ENCODE data around the gene AADAT.
A peak's percentile ranks its signal among the peaks of the same experiment; 100 is the strongest.
"Not testable (repeated sequence)": the region's sequence is repeated elsewhere in the genome, so short reads cannot be mapped to it uniquely, and the experiment has no call there.

AADAT gene

DNA sequence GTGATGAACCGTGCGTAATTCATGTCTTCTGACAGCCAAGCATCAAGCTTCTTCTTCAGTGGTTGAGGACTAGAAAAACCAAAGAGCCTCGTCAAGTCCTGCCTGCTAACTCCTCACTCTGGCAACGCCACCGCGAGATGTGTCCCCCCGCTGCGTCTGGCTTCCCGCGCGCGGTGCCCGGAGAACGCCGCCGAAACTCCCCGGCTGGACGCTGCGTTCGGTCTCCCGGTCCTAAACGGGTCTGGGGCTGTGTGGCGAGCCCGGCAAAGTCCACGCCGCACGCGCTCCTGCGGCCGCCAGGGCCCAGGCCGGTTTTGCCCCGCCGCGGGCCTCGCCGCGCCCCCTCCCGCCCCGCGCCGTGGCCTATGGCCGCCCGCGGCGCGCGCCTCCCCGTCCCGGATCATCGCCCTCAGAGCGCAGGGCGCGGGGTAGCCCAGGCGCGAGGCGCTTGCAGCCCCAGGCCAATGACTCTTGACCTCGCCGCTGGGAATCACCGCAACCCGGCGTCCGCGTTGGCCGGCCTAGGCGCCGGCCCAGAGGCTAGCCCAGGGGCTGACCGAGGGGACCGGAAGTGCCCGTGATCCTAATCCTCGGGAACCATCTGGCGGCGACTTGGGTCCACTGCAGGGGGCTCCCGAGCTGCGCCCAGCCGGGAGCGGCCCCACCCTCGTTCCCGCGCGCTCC is at the start of gene AADAT:
Gene AADAT (minus strand): TSS at position 289 of the 684 bp plus-strand sequence. CDS start 266 bp downstream, at position 23.
- peak; percentile 94 for FAIRE-seq

GRCh38 chr4:170138580-170139194 is 48.9 kb upstream of the AADAT start:
- FAIRE-seq (peak; percentile 85), DNase-seq (ENCODE audit: insufficient read length, low spot score) (peak; percentile 63)

More for the DNA sequence above, at the start of gene AADAT:
- DNase-seq (ENCODE audit: insufficient read length, low spot score): peak; percentile 89

DNA sequence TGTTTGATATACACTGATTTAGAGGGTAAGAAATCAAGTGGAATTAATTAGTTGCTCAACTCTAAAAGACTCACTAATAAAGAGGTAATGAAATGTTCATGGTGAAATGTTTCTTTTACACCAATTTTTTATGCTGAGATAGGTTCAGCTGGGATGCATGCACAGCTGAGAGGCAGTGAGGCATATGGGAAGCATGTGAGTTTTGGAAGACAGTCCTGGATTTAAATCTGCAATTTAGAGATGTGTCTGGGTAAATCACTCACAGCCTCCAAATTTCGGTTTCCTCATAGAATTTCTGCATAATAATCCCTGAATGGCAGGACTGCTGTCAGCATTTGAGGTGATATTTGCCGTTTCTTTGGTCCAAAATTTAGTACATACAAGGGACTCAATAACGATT is 48.2 kb upstream of the AADAT start:
- DNase-seq (ENCODE audit: insufficient read length, low spot score): no peak

GRCh38 chr4:170137466-170137865 is 47.7 kb upstream of the AADAT start:
- no peak for DNase-seq (ENCODE audit: insufficient read length, low spot score)
- FAIRE-seq: no peak

More for the DNA sequence above, 48.2 kb upstream of the AADAT start:
- FAIRE-seq: no peak

- no peak for FAIRE-seq
Observed at GRCh38 chr4:170134821-170135220, 45.1 kb upstream of the AADAT start.

DNA sequence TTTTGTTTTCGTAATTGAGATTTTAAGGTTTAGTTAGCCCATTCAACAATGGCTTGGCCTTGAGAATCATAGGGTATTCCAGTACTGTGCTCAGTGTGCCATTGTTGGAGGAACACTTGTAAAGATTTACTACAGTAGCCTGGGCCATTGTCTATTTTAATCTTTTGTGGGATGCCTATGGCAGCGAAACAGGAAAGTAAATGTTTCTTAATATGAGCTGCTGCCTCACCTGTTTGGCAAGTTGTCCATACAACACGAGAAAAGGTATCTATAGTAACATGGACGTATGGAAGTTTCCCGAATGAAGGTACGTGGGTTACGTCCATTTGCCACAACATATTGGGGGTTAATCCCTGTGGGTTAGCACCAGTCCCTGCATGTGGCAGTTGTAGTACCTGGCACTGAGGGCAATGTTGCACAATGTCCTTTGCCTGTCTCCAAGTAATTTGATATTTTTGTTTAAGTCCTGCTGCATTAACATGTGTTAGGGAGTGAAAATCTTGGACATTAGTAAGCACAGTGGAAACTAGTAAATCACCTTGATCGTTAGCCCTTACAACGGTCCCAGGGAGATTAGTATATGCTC is 38.6 kb upstream of the AADAT start:
- no peak for DNase-seq (ENCODE audit: insufficient read length, low spot score)
- FAIRE-seq: no peak

More at GRCh38 chr4:170134821-170135220, 45.1 kb upstream of the AADAT start:
- DNase-seq (ENCODE audit: insufficient read length, low spot score): no peak

DNA sequence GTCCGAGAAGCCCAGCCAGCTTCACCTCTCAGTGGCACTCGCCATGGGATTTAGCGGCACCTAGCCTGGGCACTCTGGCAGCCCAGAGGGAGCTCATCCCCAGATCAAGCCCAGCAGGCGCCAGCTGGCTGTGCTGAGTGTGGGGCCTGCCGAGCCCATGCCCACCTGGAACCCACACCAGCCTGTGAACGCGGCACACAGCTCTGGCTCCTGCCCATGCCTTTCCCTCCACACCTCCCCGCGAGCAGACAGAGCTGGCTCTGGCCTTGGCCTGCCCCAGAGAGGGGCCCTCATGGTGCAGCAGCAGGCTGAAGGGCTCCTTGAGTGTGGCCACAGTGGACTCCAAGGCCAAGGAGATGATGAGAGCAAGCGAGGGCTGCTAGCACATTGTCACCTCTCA is 38.0 kb upstream of the AADAT start:
- no peak for FAIRE-seq
- DNase-seq (ENCODE audit: insufficient read length, low spot score): no peak

GRCh38 chr4:170124406-170124805 is 34.6 kb upstream of the AADAT start:
- FAIRE-seq (no peak), DNase-seq (ENCODE audit: insufficient read length, low spot score) (no peak)

DNA sequence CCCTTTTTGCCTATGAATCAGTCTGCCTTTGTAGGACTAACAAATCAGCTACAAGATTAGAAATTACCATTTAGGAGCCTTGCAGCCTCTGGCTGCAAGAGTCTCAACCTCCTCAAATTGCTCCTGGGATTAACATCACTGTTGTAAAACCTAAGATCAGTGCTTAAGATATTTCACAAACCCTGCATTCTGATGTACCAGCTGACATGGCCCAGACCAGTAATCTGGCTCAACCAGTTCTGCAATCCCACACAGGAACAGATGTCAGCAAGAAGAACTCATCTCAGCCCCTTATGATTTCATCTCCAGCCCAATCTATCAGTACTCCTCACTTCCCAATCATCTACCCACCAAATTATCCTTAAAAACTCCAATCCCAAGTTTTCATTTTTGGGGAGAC is 32.5 kb upstream of the AADAT start:
- DNase-seq (ENCODE audit: insufficient read length, low spot score): no peak

DNA sequence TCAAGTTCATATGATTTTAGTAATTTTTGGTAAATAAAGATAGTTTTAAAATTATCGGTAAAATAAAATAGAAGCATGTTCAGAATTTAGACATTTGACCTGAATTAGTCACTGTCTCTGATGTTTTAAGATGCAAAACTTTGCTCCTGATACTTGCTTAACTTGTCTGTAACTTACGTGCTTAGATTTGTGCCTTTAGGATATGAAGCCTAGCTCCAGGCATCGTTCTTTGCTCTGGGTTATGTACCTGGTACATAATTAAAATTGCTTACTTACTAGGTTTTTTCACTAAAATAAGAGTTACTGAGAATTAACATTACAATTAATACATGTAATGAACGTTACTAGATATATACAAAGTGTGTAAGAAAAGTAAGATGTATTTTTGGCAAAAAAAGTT is 24.9 kb upstream of the AADAT start:
- DNase-seq (ENCODE audit: insufficient read length, low spot score): no peak
- no peak for FAIRE-seq

More for the DNA sequence above, 32.5 kb upstream of the AADAT start:
- FAIRE-seq: no peak

DNA sequence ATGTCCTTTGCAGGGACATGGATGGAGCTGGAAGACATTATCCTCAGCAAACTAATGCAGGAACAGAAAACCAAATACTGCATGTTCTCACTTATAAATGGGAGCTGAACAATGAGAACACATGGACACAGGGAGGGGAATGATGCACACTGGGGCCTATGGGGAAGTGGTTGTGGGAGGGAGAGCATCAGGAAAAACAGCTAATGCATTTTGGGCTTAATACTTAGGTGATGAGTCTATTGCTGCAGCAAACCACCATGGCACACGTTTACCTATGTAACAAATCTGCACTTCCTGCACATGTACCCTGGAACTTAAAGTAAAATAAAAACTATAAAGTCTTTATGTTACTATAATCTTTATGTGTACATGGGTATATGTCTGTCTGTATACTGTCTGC is 24.4 kb upstream of the AADAT start:
- not testable (repeated sequence) for DNase-seq (ENCODE audit: insufficient read length, low spot score); FAIRE-seq

- DNase-seq (ENCODE audit: insufficient read length, low spot score): no peak
- FAIRE-seq: no peak
Observed at GRCh38 chr4:170111546-170111945, 21.8 kb upstream of the AADAT start.

DNA sequence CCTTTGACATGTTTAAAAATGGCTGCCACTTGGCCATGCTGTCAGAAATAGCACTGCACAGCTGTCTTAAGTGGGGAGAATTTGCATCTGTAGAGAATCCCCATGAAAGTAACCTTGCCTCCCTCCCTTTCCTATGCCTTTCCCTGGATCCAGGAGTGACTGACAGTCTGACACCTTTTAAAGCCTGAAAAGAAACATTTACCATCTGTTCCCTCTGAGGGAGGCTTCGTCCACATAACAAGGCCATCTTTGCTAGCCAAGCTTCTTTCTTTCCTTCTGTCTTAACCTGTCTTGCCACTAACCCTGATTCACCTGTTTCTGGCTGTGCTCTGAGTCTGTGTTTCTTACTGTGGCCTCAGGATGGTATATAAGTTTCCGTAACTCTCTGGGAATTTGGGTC is 21.3 kb upstream of the AADAT start:
- FAIRE-seq (no peak), DNase-seq (ENCODE audit: insufficient read length, low spot score) (no peak)

GRCh38 chr4:170110285-170110672 is 20.5 kb upstream of the AADAT start:
- DNase-seq (ENCODE audit: insufficient read length, low spot score) (no peak), FAIRE-seq (peak; percentile 16)

DNA sequence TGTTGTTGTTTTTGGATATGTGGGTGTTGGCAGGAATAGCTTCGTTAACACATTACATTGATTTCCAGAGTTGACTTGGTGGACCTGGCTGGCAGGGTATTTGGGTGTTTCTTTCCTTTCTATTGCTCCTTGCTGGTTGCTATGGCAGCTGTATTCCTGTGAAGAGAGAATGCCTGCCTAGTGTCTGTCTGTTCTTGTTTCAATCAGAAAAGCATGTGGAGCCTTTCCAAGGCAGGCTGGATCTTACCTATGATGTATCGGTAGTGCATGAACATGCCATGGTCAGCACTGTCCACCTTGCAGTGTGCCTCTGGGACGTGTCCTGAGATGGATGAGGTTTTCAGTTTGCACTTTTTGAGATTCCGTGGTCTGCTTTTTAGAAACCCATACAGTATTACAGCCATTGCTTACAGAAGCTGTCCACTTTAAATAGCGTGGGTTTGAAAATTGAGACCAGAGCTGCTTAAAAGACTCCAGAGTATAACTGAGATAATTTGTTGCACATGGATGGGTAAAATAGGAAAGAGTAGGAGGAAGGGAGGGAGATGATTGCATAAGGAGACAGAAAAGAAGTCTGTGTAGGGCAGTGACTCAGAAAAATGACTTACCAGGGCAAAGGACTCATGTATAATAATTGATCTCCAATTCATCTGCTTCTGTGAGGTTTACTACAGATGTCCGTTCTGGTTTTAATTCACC is 20.0 kb upstream of the AADAT start:
- FAIRE-seq (no peak), DNase-seq (ENCODE audit: insufficient read length, low spot score) (no peak)

GRCh38 chr4:170106900-170107299 is 17.1 kb upstream of the AADAT start:
- FAIRE-seq (no peak), DNase-seq (ENCODE audit: insufficient read length, low spot score) (no peak)

- FAIRE-seq (no peak), DNase-seq (ENCODE audit: insufficient read length, low spot score) (no peak)
Observed at GRCh38 chr4:170102426-170102825, 12.7 kb upstream of the AADAT start.

- not testable (repeated sequence) for DNase-seq (ENCODE audit: insufficient read length, low spot score); FAIRE-seq
Observed at GRCh38 chr4:170098171-170098570, 8.4 kb upstream of the AADAT start.

DNA sequence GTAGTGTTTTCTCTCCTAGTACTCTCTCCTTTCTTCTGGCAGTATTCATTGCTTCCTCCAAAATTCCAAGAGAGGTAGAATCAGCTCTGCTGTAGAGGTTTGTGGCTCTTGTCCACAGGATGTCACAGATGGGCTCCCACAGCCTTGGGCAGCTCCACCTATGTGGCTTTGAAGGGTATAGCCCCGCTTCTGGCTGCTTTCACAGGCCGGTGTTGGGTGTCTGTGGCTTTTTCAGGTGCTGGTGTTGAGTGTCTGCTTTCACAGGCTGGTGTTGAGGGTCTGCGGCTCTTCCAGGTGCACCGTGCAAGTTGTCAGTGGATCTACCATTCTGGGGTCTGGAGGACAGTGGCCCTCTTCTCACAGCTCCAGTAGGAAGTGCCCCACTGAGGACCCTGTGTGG is 7.9 kb upstream of the AADAT start:
- FAIRE-seq (no peak), DNase-seq (ENCODE audit: insufficient read length, low spot score) (no peak)

DNA sequence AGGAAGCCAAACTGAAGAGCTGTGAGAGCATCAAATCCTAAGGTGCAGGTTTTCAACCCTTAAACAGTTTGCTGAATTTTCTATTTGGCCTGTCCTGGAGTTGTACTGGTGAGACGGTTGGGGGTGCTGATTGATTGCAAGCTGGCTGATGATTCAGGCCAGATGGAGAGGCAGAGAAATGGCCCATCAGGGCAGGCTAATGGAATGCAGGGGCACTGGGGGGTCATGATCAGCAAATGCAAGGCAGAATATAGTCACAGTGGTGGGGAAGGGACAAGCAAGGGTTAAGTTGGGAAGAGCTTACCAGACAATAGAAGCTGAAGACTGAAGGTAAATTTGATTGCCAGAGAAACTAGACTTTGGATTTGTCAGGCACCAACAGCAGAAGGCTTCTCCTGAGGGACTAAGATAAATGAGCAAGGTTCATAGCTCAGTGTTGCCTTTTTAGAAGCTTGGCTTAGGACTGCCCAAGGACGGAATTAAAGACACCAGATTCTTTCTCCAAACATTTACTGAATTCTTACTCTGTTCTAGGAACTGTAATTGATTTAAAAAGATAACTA is 4.3 kb upstream of the AADAT start:
- FAIRE-seq (no peak), DNase-seq (ENCODE audit: insufficient read length, low spot score) (no peak)

DNA sequence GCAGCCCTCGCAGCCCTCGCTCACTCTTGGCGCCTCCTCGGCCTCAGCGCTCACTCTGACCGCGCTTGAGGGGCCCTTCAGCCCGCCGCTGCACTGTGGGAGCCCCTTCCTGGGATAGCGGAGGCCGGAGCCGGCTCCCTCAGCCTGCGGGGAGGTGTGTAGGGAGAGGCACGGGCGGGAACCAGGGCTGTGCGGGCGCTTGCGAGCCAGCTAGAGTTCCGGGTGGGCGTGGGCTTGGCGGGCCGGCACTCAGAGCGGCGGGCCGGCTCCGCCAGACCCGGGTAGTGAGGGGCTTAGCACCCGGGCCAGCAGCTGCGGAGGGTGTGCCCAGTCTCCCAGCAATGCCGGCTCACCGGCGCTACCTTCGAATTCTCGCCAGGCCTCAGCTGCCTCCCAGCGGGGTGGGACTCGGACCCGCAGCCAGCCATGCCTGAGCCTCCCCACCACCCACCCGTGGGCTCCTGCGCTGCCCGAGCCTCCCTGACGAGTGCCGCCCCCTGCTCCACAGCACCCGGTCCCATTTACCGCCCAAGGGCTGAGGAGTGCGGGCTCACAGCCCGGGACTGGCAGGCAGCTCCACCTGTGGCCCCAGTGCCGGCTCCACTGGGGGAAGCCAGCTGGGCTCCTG is 1.4 kb upstream of the AADAT start:
- FAIRE-seq (no peak), DNase-seq (ENCODE audit: insufficient read length, low spot score) (no peak)
